IPS-18a (cell line): Measurements from ENCODE around the gene SLC7A4.
"Not testable (repeated sequence)": the region's sequence is repeated elsewhere in the genome, so short reads cannot be mapped to it uniquely, and the experiment has no call there.

Source experiments
- H3K27ac ChIP-seq: one replicate; pipeline ENCODE4 v1.5.1; 2013; ENCODE audit warnings: low read length
- H3K27me3 ChIP-seq: one replicate; pipeline ENCODE4 v1.6.1; 2013; ENCODE audit warnings: mild to moderate bottlenecking, low read length; ENCODE audit not compliant: control insufficient read depth, insufficient read depth
- H3K36me3 ChIP-seq: one replicate; pipeline ENCODE4 v1.6.1; 2013; ENCODE audit warnings: low read depth, low read length; ENCODE audit not compliant: control insufficient read depth
- H3K4me1 ChIP-seq: one replicate; pipeline ENCODE4 v1.6.1; 2013; ENCODE audit warnings: low read depth, low read length; ENCODE audit not compliant: control insufficient read depth
- H3K4me3 ChIP-seq: one replicate; pipeline ENCODE4 v1.5.1; 2013; ENCODE audit warnings: low read length
- H3K9ac ChIP-seq: one replicate; pipeline ENCODE4 v1.6.1; 2013; ENCODE audit warnings: mild to moderate bottlenecking, low read length, moderate library complexity
- H3K9me3 ChIP-seq: one replicate; pipeline ENCODE4 v1.6.1; 2013; ENCODE audit warnings: low read depth, low read length; ENCODE audit not compliant: control insufficient read depth

SLC7A4 gene

DNA sequence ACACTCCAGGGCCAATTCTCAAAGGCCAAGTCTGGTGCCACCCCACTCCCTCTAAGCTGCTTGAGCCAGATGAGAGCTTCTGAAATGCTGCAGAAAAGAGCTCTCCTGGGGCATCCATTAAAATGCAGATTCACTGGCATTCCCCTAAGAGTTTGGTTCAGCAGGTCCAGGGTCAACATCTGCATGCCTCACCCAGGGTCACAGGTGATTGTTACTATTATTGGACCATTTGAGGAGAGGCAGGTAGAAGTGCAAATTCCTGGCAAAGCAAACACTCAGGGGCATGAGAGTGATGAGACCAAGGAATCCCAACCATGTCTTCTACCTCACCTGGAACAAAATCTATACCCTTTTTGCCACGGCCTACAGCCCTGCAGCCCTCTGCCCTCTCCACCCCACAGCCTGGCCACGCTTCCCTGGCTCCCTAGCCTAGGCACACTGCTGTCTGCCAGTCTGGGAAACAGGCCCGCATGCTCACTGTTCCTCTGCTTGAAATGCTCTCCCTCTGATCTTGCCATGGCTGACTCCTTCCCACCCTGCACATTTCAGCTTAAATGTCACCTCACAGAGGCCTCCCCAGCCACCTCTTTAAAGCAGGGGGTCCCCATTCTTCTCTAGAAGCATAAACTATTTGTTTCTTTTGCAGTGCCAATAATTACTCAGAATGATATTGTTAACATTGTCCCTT, 21.8 kb downstream of the SLC7A4 start:
- no peaks in the 10 kb centered on the region for H3K9me3 ChIP-seq
- no peak overlapping the region for H3K27ac ChIP-seq
- peaks cover 22% of the 10 kb centered on the region for H3K4me1 ChIP-seq
- H3K27me3 ChIP-seq: peaks cover 4% of the 10 kb centered on the region
- no peaks in the 10 kb centered on the region for H3K36me3 ChIP-seq
- H3K4me3 ChIP-seq: peak overlapping the region; percentile 12
- H3K9ac ChIP-seq: no peak overlapping the region

DNA sequence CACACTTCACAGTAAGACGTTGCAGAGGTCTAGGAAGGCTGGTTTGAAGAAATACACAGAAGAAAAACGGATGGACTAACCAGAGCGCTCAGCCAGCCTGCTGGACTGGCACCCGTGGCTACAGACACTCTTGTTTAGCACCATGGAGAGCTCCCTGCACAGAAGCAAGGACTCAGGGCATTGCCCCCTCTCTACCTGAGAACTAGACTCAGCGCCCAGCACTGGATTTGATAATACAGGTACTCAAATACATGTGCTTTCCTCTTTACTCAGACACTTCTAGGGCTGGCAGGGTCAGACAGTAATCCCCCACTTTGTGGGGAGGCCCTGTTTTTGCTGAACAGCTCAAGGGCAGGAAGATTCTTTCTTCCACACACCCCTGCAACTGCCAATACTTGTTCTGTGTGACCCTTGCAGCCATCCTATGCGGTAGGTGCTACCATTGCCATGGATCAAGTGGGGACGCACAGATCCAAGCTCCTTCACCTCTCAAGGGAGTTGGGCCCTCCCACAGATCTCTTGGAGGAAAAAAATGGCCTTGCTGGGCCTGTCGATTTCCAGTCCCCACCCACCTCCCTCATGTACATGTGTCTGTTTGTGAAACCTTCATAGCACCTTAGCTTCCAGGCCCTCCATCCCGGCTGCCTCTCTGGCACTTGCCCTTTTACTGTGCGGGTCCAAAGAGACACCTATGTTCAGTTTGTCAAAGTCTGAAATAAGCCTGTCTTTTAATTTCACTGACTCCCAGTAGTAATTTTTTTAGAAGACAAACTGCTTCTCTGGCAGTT, 22.5 kb downstream of the SLC7A4 start:
- Histone ChIP-seq H3K9me3 (no peaks in the 10 kb centered on the region), H3K4me3 (peak overlapping the region; percentile 12), H3K4me1 (peaks cover 19% of the 10 kb centered on the region), H3K9ac (no peak overlapping the region), H3K27me3 (peaks cover 4% of the 10 kb centered on the region), H3K27ac (no peak overlapping the region), H3K36me3 (no peaks in the 10 kb centered on the region)

DNA sequence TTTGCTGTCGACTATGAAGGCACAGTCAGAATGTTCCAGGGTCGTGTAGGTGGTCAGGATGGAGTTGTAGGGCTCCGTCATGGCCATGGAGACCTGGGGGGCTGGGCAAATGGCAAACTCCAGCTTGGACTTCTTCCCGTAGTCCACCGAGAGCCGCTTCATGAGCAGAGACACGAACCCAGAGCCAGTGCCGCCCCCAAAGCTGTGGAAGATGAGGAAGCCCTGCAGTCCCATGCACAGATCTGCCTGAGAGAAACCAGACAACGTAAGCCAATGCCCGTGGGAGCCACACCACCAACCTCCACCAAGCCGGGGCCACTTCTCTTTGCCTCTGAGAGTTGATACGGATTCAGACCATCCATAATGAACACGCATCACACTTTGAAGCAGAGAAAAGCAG, 23.2 kb downstream of the SLC7A4 start:
- H3K36me3 ChIP-seq, H3K27ac ChIP-seq, H3K27me3 ChIP-seq, H3K9ac ChIP-seq, H3K9me3 ChIP-seq, H3K4me3 ChIP-seq: not testable (repeated sequence)
- peaks cover 14% of the 10 kb centered on the region for H3K4me1 ChIP-seq

DNA sequence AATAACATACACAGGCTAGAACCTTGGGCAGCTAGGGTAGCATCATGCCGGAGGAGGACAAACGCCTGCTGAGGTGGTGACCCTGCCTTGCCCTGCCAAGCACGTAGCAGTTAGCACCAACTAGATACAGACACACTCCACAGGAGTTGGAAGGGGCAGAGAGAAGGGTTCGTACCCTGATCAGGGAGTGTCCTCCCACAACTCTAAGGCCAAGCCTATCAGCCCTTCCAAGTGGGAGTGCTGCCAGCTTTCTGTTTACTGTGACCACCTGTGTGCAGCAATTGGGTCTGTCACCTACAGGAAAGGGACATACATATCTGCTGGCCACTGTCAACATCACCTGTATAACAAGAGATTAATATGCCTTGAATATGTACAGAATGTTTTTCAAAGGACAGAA, 28.6 kb downstream of the SLC7A4 start:
- Histone ChIP-seq H3K36me3 (peaks cover 4% of the 10 kb centered on the region), H3K4me1 (peaks cover 11% of the 10 kb centered on the region), H3K9me3 (no peaks in the 10 kb centered on the region), H3K4me3 (no peak overlapping the region), H3K27ac (no peak overlapping the region), H3K27me3 (no peaks in the 10 kb centered on the region), H3K9ac (no peak overlapping the region)

DNA sequence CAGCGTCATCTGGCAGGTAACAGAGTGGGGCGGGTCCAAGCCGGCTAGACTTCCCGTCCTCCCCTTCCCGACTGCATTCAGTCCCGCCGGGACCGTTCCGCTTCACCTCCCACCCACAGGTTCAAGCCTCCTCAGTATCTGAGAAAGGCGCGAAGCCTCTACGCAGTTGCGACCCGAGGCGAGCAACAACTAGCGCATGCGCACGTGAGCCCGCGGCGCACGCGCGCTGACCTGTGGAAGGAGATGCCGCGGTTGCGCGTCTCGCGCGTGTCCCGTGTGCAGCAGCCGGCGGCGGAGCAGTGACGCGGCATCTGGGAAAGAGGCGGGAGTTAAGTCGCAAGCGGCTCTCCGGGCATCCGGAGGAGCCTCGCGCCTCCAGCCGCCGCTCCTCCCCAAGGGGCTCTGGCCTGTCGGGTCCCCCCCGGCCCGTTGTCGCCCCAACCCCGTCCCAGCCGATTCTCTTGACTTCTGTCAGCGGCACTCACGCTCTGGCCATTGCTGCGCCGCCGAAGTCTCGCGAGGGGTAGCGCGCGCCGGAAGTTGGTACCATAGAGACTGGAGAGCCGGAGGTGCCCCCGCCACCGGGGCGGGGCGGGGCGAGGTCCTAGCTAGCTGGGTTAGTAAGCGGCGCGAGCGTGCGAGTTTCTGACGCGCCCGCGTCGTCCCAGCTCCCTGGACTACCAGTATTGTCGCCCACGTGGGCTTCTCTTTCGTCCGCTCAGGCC, 30.6 kb downstream of the SLC7A4 start, which contains the start of gene THAP7:
TSS of gene THAP7 (minus strand) at position 518 of the 725 bp plus-strand sequence. CDS start at position 311, 207 bp downstream.
- peaks cover 11% of the 10 kb centered on the region for H3K4me1 ChIP-seq
- no peaks in the 10 kb centered on the region for H3K27me3 ChIP-seq
- peak within 1 kb of the TSS; percentile 65 for H3K27ac ChIP-seq
- peaks cover 4% of the 10 kb centered on the region for H3K36me3 ChIP-seq
- no peaks in the 10 kb centered on the region for H3K9me3 ChIP-seq
- H3K4me3 ChIP-seq: peak within 1 kb of the TSS; percentile 86
- H3K9ac ChIP-seq: peak within 1 kb of the TSS; percentile 77

DNA sequence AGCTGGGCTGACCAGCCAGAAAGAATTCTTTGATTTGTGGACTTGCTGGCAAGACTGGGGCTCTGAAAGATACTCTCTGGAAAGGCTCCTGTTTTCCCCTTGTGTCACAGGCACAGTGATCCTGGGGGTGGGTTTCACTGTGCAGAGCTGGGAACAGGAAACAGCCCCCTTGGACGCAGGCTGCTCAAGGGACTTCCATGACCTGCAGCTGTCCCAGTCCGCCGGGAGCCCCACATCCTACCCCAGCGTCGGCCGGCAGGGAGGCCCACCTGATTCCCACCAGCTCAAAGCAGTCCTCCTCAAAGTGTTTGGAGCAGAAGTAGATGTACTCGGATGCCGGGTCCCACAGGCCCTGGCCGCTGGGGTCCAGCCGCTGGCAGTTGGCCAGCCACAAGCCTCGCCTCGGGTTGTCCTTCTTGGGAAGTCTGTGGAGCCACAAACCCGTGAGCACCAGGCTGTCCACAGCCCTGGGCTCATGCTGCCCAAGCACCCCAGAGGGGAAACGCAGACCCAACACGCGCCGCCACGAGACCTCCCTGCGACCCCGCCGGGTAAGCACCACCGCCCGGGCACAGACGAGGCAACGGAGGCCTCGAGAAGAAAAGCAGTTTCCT, 31.3 kb downstream of the SLC7A4 start:
- Histone ChIP-seq H3K27me3 (no peaks in the 10 kb centered on the region), H3K36me3 (peaks cover 4% of the 10 kb centered on the region), H3K9me3 (no peaks in the 10 kb centered on the region), H3K4me1 (peaks cover 11% of the 10 kb centered on the region), H3K9ac (peak overlapping the region; percentile 77), H3K4me3 (peak overlapping the region; percentile 86), H3K27ac (no peak overlapping the region)

DNA sequence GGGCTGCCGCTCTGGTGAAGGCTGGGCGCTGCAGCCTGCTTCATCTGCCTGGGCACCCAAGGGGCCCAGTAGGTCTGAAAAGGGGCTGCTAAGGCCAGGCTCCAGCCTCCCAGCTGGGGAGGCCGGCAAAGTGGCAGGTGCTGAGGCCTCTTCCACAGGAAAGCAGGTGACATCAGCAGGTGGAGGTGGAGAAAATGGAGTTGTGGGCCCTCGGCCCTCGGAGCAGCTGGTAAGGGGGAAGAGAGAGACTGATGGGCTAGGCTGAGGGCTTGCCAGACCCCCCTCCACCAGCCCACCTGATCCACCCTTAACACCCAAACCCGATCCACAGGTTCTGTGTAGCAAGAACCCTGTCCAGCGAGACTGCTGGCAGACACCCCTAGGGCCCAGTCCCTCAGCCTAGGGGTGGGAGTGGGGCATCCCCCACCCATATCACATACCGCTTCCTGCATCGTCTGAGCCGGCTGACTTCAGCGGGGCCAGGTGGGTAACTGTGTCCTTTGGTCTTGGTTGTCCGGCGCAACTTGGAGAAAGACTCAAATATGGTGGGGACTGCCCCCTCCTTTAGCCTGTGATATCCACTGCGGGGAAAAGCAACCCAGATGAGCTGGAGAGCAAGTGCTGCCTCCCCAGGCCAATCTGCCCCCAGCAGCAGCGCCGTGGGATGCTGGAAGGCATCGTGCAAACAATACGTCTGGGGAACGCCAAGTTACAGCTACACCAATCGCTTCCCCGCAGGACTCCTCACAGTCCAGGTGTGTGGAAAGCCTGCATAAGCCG, 32.0 kb downstream of the SLC7A4 start:
- H3K4me1 ChIP-seq: peaks cover 11% of the 10 kb centered on the region
- peaks cover 4% of the 10 kb centered on the region for H3K36me3 ChIP-seq
- H3K4me3 ChIP-seq: peak overlapping the region; percentile 86
- peak overlapping the region; percentile 77 for H3K9ac ChIP-seq
- H3K27me3 ChIP-seq: no peaks in the 10 kb centered on the region
- H3K9me3 ChIP-seq: no peaks in the 10 kb centered on the region
- H3K27ac ChIP-seq: no peak overlapping the region

DNA sequence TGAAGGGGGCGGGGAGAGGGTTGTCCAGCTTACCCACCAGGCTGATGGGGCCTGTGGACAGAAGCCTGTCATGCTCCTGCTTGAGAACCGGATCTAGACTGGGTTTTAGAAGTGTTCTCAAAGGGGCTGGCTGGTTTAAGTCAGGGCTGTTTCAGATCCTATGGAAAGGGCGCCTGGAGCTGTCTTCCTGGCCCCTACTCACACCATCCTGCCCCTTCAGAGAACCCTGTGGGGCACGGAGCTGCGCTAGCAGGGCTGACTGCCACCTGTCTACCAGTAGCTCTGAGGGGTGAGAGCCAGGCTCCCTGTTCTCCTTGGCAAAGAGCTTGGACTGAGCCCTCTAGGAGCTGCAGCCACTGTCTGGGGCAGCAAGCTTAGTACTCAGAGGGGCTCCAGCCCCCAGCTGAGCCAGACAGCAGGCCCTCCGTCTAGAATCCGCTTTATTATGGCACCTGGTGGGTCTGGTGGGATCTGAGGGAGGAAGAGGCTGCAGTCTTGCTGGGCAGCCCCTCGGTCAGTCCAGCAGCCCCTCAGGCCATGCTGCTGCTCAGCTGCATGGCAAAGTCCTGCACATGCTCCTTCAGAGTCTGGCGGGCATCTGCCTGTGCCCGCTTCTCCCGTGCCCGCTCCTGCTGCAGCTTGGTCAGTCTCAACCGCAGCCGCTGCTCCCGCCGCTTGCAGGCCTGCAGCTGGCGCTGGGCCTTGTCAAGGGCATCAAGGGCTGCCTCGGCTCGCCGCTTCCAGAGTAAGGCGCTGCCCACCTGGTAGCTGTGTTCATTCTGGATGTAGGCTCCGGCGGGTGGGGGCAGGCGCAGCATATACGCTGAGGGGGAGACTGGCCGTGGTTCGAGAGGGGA, 32.8 kb downstream of the SLC7A4 start:
- Histone ChIP-seq H3K4me3 (no peak overlapping the region), H3K36me3 (peaks cover 4% of the 10 kb centered on the region), H3K4me1 (peaks cover 11% of the 10 kb centered on the region), H3K27me3 (no peaks in the 10 kb centered on the region), H3K9me3 (no peaks in the 10 kb centered on the region), H3K27ac (no peak overlapping the region), H3K9ac (no peak overlapping the region)

DNA sequence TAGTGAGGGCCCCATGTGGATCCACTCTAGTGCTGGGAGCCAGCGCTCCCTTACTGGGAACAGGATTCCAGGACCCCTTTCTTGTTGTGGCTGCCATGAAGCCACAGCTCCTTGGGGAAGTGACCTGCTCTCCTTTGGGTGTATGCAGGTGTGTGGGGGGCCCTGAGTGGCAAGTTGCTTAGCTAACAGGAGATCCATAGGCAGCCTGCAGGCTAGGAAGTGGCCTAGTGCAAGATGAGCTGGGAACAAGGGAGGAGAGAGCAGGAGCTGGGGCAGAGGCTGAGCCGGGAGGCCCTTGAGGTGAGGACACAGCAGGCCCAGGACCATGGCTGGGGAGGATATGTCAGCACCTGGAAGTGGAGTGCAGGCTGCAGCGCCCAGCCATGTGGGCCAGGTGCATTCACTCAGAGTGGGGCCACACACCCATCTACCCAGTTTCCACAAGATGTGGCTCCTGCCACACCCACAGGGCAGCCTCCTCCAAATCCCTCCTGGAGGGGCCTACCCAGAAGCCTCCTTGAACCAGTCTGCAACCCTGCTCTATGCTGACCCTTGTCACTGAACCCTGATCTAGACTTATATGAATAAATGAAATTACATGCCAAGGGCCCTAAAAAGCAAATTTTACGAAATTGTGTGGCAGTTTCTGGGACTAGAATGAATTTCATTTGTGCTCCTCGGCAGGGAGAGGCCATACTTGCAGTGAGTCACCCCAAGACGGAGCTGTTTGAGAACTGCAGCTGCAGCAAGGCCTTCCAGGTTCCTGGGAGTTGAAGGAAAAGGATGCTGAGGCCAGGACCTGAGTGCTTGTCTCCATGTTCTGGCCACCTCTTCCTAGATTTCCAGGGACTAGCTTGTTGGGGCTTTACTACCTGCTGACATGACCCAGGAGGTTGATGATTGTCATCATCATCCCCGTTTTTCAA, 33.7 kb downstream of the SLC7A4 start:
- no peak overlapping the region for H3K9ac ChIP-seq
- no peak overlapping the region for H3K4me3 ChIP-seq
- H3K27me3 ChIP-seq: no peaks in the 10 kb centered on the region
- no peaks in the 10 kb centered on the region for H3K9me3 ChIP-seq
- peaks cover 4% of the 10 kb centered on the region for H3K36me3 ChIP-seq
- no peak overlapping the region for H3K27ac ChIP-seq
- peaks cover 11% of the 10 kb centered on the region for H3K4me1 ChIP-seq
